ENCODE data around the gene COL4A4.

DNA sequence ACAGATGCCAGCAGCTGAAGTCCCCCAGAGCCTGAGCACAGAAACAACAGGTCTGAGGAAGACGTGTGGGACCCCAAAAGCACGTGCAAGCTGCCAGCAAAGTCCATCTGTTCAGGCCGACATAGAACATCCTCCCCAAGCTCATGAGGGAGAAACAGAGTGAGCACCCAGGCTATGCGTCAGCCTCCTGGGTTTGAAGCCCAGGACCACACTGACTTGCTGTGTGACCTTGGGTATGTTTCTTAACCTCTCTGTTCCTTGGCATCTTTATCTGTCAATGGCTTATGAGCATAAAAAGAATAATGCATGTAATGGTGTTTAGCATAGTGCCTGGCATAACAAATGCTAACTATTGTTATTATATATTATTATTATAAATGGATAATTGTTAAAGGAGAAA is 40.3 kb downstream of the COL4A4 start:
- TF ChIP-seq, protein P1, sequence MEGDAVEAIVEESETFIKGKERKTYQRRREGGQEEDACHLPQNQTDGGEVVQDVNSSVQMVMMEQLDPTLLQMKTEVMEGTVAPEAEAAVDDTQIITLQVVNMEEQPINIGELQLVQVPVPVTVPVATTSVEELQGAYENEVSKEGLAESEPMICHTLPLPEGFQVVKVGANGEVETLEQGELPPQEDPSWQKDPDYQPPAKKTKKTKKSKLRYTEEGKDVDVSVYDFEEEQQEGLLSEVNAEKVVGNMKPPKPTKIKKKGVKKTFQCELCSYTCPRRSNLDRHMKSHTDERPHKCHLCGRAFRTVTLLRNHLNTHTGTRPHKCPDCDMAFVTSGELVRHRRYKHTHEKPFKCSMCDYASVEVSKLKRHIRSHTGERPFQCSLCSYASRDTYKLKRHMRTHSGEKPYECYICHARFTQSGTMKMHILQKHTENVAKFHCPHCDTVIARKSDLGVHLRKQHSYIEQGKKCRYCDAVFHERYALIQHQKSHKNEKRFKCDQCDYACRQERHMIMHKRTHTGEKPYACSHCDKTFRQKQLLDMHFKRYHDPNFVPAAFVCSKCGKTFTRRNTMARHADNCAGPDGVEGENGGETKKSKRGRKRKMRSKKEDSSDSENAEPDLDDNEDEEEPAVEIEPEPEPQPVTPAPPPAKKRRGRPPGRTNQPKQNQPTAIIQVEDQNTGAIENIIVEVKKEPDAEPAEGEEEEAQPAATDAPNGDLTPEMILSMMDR (IDR thresholded peaks at IDR 0.05 in 8 of 11, conservative IDR thresholded peaks at IDR 0.05 in 3 of 11), result no peak
- no peak for TF ChIP-seq POLR2AphosphoS5 (IDR thresholded peaks at IDR 0.05)

Data from spleen (tissue), 7 donors.